Hematopoietic multipotent progenitor cell treated with erythropoietin and hydrocortisone succinate and interleukin-3 and kit ligand, for 17 days (in vitro differentiated cells): ENCODE results near the gene RBM45.

Experiments
- DNase-seq: peaks from one replicate; pipeline ENCODE4 v3.0.0-alpha.2; 2015; ENCODE audit warnings: low spot score

Gene RBM45

GRCh38 chr2:178159966-178160365 is 47.7 kb downstream of the RBM45 start:
- no peak for DNase-seq

- no peak for DNase-seq
These were observed 48.4 kb downstream of the RBM45 start for GRCh38 chr2:178160601-178161000.

- DNase-seq, result no peak
These were observed 51.2 kb downstream of the RBM45 start for GRCh38 chr2:178163395-178163794.

- DNase-seq, result no peak
These were observed 51.7 kb downstream of the RBM45 start for GRCh38 chr2:178163911-178164310.

GRCh38 chr2:178173657-178174056 is 61.4 kb downstream of the RBM45 start:
- DNase-seq, result no peak

- no peak for DNase-seq
These were observed 64.9 kb downstream of the RBM45 start for GRCh38 chr2:178177066-178177679.
